Measurements from ENCODE around the gene CAPRIN1. TPM values are rescaled to one million over a fixed set of nuclear protein-coding genes. Genes with fewer than 3 reads are reported as not detected.

CAPRIN1 gene
- total RNA-seq, 4 donors from 2014 or later: 89.6 to 126 (median 103) TPM

DNA sequence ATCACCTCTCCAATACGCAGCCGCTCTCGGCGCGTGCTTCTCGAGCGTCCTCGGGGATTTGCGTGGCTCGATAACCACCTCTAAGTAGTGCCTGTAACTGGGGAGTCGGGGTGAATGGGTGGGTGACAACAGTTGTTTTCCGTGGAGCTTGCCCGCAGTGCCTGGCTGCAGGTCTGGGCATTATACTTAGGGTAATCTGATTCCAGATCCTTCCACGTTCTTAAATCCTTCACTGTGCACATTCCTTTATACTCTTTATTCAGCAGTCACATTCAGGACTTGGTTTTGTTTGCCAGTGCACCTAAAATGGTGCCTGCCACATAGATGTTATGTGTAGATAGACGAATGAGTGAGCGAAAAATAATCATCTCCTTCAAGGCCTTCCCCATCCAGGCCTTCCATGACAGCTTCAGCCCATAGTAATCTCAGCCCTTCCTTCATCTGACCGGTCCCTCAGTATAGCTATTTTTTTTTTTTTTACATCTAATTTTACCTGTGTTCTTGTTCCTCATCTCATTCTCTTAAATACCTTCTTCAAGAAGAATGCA is 54.5 kb downstream of the CAPRIN1 start:
- DNase-seq (ENCODE audit: low spot score in 2 of 2): no peak
- 0 to 1% methylated on average over 17 of the region's 17 CpGs for WGBS, 2 donors
- TF ChIP-seq, protein P1, sequence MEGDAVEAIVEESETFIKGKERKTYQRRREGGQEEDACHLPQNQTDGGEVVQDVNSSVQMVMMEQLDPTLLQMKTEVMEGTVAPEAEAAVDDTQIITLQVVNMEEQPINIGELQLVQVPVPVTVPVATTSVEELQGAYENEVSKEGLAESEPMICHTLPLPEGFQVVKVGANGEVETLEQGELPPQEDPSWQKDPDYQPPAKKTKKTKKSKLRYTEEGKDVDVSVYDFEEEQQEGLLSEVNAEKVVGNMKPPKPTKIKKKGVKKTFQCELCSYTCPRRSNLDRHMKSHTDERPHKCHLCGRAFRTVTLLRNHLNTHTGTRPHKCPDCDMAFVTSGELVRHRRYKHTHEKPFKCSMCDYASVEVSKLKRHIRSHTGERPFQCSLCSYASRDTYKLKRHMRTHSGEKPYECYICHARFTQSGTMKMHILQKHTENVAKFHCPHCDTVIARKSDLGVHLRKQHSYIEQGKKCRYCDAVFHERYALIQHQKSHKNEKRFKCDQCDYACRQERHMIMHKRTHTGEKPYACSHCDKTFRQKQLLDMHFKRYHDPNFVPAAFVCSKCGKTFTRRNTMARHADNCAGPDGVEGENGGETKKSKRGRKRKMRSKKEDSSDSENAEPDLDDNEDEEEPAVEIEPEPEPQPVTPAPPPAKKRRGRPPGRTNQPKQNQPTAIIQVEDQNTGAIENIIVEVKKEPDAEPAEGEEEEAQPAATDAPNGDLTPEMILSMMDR (IDR thresholded peaks at IDR 0.05): no peak
- no peak for TF ChIP-seq POLR2A (IDR thresholded peaks at IDR 0.05)
- peak overlapping the region; percentile 91 for H3K4me3 ChIP-seq (ENCODE audit: low read depth, poor library complexity, severe bottlenecking)
- intact Hi-C loops (cut with DNase I; ENCODE audit: low total_unique reads): no loop called here

GRCh38 chr11:34111722-34112270 is 60.3 kb downstream of the CAPRIN1 start:
- no peak for TF ChIP-seq POLR2A (IDR thresholded peaks at IDR 0.05)
- TF ChIP-seq, protein P1 (IDR thresholded peaks at IDR 0.05): no peak
- intact Hi-C loops (cut with DNase I; ENCODE audit: low total_unique reads): no loop called here
- no peak overlapping the region for H3K4me3 ChIP-seq (ENCODE audit: low read depth, poor library complexity, severe bottlenecking)
- 94 to 96% methylated on average over 6 of the region's 6 CpGs for WGBS, 2 donors
- no peak for DNase-seq (ENCODE audit: low spot score in 2 of 2)

- intact Hi-C loops (cut with DNase I; ENCODE audit: low total_unique reads): no loop called here
- no peak for DNase-seq (ENCODE audit: low spot score in 2 of 2)
- TF ChIP-seq, protein P1 (IDR thresholded peaks at IDR 0.05): no peak
- TF ChIP-seq POLR2A (IDR thresholded peaks at IDR 0.05): no peak
- no peak overlapping the region for H3K4me3 ChIP-seq (ENCODE audit: low read depth, poor library complexity, severe bottlenecking)
- WGBS, 2 donors: 91 to 96% methylated on average over 2 of the region's 2 CpGs
Observed at GRCh38 chr11:34114014-34114413, 62.5 kb downstream of the CAPRIN1 start.

DNA sequence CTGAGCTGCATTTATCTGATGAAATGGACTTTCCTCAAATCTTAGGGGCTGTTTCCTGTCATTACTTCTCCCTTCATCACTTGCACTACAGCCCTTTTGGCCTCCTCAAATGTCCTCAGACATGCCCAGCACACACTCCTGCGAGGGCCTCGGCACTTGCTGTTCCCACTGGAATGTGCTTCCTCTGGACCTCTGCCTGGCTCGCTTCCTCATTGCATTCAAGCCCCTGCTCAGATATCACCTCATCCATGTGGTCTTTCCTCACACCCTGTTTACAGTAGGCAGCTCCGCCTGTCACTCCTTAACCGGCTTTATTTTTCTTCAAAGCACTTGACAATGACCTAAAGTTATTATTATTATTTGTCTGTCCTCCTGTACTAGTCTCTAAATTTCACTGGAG is 62.9 kb downstream of the CAPRIN1 start:
- H3K4me3 ChIP-seq (ENCODE audit: low read depth, poor library complexity, severe bottlenecking): no peak overlapping the region
- no peak for TF ChIP-seq POLR2A (IDR thresholded peaks at IDR 0.05)
- intact Hi-C loops (cut with DNase I; ENCODE audit: low total_unique reads): no loop called here
- WGBS, 2 donors: 96 to 97% methylated on average over 5 of the region's 5 CpGs
- no peak for DNase-seq (ENCODE audit: low spot score in 2 of 2)

GRCh38 chr11:34120651-34121050 is 69.1 kb downstream of the CAPRIN1 start:
- WGBS, 2 donors: 93 to 94% methylated on average over 4 of the region's 4 CpGs
- no peak for DNase-seq (ENCODE audit: low spot score in 2 of 2)
- intact Hi-C loops (cut with DNase I; ENCODE audit: low total_unique reads): no loop called here
- no peak for TF ChIP-seq POLR2A (IDR thresholded peaks at IDR 0.05)
- TF ChIP-seq, protein P1 (IDR thresholded peaks at IDR 0.05): no peak
- H3K4me3 ChIP-seq (ENCODE audit: low read depth, poor library complexity, severe bottlenecking): no peak overlapping the region

DNA sequence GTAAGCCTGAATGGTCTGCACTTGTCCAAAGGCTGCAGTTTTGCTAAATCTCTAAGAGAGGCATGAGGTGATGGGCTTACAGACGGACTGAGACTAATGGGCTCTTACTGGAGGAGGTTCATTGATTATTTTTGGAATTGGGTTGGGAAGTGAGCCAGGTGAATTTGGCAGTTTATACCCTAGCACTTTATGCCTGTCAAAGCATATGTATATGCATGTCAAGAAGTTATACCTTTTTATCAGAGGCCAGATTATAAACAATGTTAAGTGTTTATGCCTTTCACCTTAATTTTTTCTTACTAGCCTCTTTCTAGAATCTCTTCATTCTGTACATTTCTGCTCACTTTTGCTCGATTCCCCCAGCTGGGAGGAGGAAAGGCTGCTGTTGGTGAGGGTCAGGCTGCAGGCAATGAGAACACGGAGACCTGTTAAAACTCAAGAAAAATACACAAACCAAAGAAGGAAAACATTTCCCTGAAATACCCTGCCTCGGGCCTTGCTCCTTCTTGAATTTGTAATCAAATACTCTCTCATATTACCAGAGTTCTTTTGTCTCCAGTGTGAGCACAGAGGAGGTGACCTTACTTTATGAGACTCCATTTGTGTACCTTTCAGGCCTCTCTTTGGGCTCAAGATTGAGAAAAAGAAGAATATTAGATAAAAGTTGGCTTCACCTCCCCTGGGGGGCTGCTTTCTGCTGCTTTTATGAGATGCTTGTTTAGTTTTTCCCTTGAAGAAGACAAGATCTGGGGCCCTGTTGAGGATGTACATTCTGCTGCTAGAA is 73.5 kb downstream of the CAPRIN1 start:
- WGBS, 2 donors: 85 to 87% methylated on average over 4 of the region's 4 CpGs
- H3K4me3 ChIP-seq (ENCODE audit: low read depth, poor library complexity, severe bottlenecking): no peak overlapping the region
- TF ChIP-seq, protein P1 (IDR thresholded peaks at IDR 0.05): no peak
- no peak for TF ChIP-seq POLR2A (IDR thresholded peaks at IDR 0.05)
- DNase-seq (ENCODE audit: low spot score in 2 of 2): no peak
- intact Hi-C loops (cut with DNase I; ENCODE audit: low total_unique reads): no loop called here
